Activated T-cell treated with anti-CD3 and anti-CD28 coated beads for 1 hour (primary cell): ENCODE measurements around the gene SOSTDC1.

Experiments used
- DNase-seq: peaks from one replicate; pipeline ENCODE4 v3.0.0-alpha.2; 2020; ENCODE audit warnings: low read depth

The SOSTDC1 gene

GRCh38 chr7:16419859-16420258 is 45.7 kb downstream of the SOSTDC1 start:
- DNase-seq = no peak

- no peak for DNase-seq
Observed at GRCh38 chr7:16419126-16419525, 46.4 kb downstream of the SOSTDC1 start.

GRCh38 chr7:16417906-16418305 is 47.6 kb downstream of the SOSTDC1 start:
- DNase-seq = no peak

DNA sequence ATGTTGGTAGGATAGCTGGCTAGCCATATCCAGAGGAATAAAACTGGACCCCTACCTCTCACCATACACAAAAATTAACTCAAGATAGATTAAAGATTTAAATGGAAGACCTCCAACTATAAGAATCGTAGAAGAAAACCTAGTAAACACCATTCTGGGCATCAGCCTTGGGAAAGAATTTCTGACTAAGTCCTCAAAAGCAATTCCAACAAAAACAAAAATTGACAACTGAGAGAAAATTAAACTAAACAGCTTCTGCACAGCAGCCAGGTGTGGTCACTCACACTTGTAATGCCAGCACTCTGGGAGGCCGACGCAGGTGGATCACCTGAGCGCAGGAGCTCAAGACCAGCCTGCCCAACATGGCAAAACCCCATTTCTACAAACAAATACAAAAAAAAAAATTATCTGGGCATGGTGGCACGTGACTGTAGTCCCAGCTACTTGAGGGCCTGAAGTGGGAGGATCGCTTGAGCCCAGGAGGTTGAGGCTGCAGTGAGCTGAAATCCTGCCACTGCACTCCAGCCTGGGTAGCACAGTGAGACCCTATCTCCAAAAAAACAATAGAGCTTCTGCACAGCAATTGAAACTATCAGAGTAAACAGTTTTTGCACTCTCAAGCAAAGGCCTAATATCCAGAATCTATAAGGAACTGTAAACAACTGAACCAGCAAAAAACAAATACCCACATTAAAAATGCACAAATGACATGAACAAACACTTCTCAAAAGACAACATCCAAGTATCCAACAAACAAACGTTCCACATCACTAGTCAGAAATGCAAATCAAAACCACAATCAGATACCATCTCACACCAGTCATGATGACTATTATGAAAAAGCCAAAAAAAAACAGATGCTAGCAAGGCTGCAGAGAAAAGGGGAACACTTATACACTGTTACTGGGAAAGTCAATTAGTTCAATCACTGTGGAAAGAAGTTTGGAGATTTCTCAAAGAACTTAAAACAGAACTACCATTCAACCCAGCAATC is 49.0 kb downstream of the SOSTDC1 start:
- no peak for DNase-seq

DNA sequence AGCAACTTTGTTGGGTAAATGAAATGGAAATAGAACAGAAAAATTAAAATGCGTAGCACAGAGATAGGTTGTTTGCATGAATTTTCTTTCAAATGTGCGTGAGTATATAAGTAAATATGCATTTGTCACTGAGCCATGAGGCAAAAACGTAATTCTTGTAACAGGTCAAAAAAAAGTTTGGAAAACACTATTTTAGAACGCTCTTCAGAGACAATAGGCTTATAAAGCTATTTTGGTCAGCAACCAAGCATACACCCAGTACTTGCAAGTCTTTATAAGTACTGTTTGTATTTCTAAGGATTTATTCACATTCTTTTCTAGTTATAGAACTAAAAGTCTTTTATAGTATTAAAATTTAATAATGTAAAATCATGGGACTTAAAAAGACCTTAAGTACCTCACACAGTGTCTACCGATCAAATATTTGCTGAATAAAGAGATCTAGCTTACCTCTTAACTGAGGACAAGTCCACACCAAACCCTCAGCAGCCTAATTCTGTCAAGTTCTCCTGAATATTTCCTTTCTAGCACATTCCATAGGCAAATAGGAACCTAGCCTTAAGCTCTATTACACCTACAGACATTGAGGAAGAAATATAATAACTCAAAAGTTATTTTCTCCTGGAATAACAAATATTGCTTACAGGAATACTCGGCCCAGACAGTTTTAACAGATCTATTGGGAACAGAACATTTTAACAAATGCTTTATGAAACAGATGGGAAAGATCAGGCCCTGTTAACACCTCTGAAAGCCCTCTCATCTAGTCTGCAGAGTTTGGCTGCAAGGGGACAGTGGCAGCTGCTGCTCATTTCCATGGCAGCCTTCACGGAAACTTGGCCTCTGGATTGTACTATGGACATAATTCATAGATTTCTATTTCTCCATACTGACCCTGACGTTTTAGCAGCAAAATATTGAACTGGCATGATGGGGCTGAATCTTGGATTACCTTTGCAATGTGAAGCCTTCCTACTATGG is 53.0 kb downstream of the SOSTDC1 start:
- no peak for DNase-seq
